HCT116 (cell line): Measurements from ENCODE around the gene CD200R1L. TPM values are rescaled to one million over a fixed set of nuclear protein-coding genes. Genes with fewer than 3 reads are reported as not detected.

ENCODE experiments used
- ATAC-seq: fragments of 200-7000 bp; cut with Tn5 transposase; 2 replicates; pipeline ENCODE4 v1.9.1; 2020; ENCODE audit warnings: mild to moderate bottlenecking, moderate library complexity
- BruUV-seq: library from RNA; stranded (reverse); fragments of 400-500 nt; replicated peaks from 2 replicates; lab custom pipeline; 2021; lab: Mats Ljungman, UMichigan
- CTCF ChIA-PET: fragments of 300-600 bp; sonication (Branson Sonifier 250); formaldehyde crosslinking; loops from one replicate; lab custom pipeline; 2021; ENCODE audit warnings: antibody characterized with exemption; lab: Charles Lee
- POLR2A ChIA-PET: fragments of 300-600, 350-600 bp; sonication (Branson Sonifier 250); formaldehyde crosslinking; loops from one replicate; lab custom pipeline; 2021; ENCODE audit warnings: antibody characterized with exemption; lab: Charles Lee
- RAD21 ChIA-PET, 2 experiments: fragments of 300-600 bp; sonication (Branson Sonifier 250); formaldehyde crosslinking; loops; one replicate each; lab custom pipeline; 2023; ENCODE audit warnings: low total read pairs in 2 of 2; ENCODE audit not compliant: uncharacterized antibody in 2 of 2, unreplicated experiment in 2 of 2, low non-redundant PET in 1 of 2; lab: Charles Lee
- DNase-seq: peaks from one replicate; pipeline ENCODE4 v3.0.0-alpha.2; 2010; ENCODE audit warnings: low read depth, low spot score
- H2AFZ ChIP-seq: fragments of 200-600 bp; shearing (Covaris generic), sonication (generic); 2 replicates; pipeline ENCODE4 v1.6.1; 2017; ENCODE audit warnings: low read depth, mixed run types, mixed read lengths, antibody characterized with exemption, low read length; ENCODE audit not compliant: poor library complexity, severe bottlenecking
- H3K27ac ChIP-seq: 2 replicates; pipeline ENCODE4 v1.5.1; 2012; ENCODE audit warnings: low read depth, low read length
- H3K27me3 ChIP-seq: fragments of 200-600 bp; sonication (generic); 2 replicates; pipeline ENCODE4 v1.6.1; 2016; ENCODE audit warnings: mixed run types, low read length, mixed read lengths; ENCODE audit not compliant: insufficient read depth
- H3K36me3 ChIP-seq, 2 experiments: fragments of 200-500 bp in 1 of 2; fragments of 200-600 bp in 1 of 2; sonication (Bioruptor generic) in 1 of 2; sonication (generic) in 1 of 2; 2 replicates each; pipeline versions ENCODE4 v1.5.1 to v1.6.1; 2014 to 2016; ENCODE audit warnings: low read length in 2 of 2, inconsistent platforms in 1 of 2, mixed read lengths in 1 of 2, mixed run types in 1 of 2; ENCODE audit not compliant: insufficient read depth in 2 of 2, control insufficient read depth in 1 of 2
- H3K4me1 ChIP-seq, 2 experiments: fragments of 200-600 bp in 1 of 2; sonication (generic) in 1 of 2; 2 replicates each; pipeline versions ENCODE4 v1.5.1 to v1.6.1; 2012 to 2017; ENCODE audit warnings: low read length in 2 of 2, inconsistent platforms in 1 of 2, mild to moderate bottlenecking in 1 of 2, mixed read lengths in 1 of 2, mixed run types in 1 of 2, moderate library complexity in 1 of 2; ENCODE audit not compliant: insufficient read depth in 2 of 2, control insufficient read depth in 1 of 2
- H3K4me2 ChIP-seq: fragments of 200-600 bp; sonication (generic); 2 replicates; pipeline ENCODE4 v1.6.1; 2017; ENCODE audit warnings: mixed run types, low read length, mixed read lengths
- H3K4me3 ChIP-seq, 2 experiments: fragments of 200-600 bp in 1 of 2; sonication (generic) in 1 of 2; replicated peaks in 1 of 2; 2 replicates each; pipeline ENCODE4 v1.5.1; 2011 to 2016; ENCODE audit warnings: low read length in 2 of 2, control low read depth in 1 of 2, low read depth in 1 of 2, mild to moderate bottlenecking in 1 of 2, mixed read lengths in 1 of 2, mixed run types in 1 of 2
- H3K79me2 ChIP-seq: fragments of 200-600 bp; sonication (generic); 2 replicates; pipeline ENCODE4 v1.6.1; 2017; ENCODE audit warnings: mild to moderate bottlenecking, mixed run types, low read length, moderate library complexity, mixed read lengths; ENCODE audit not compliant: insufficient read depth
- H3K9ac ChIP-seq: fragments of 200-600 bp; sonication (generic); 2 replicates; pipeline ENCODE4 v1.6.1; 2016; ENCODE audit warnings: low read length, mixed read lengths
- H3K9me2 ChIP-seq: fragments of 200-600 bp; sonication (generic), shearing (Covaris generic); 2 replicates; pipeline ENCODE4 v1.6.1; 2017; ENCODE audit warnings: mixed run types, mild to moderate bottlenecking, moderate library complexity; ENCODE audit not compliant: insufficient read depth
- H3K9me3 ChIP-seq, 2 experiments: fragments of 200-500 bp in 1 of 2; fragments of 200-600 bp in 1 of 2; sonication (Bioruptor generic) in 1 of 2; sonication (generic) in 1 of 2; 2 replicates each; pipeline ENCODE4 v1.6.1; 2014 to 2017; ENCODE audit warnings: low read length in 2 of 2, mixed read lengths in 2 of 2, inconsistent platforms in 1 of 2, low read depth in 1 of 2, mild to moderate bottlenecking in 1 of 2, mixed run types in 1 of 2, moderate library complexity in 1 of 2; ENCODE audit not compliant: control insufficient read depth in 1 of 2, insufficient read depth in 1 of 2
- H4K20me1 ChIP-seq: fragments of 200-600 bp; sonication (generic), shearing (Covaris generic); 2 replicates; pipeline ENCODE4 v1.6.1; 2017; ENCODE audit warnings: mixed run types, mild to moderate bottlenecking, moderate library complexity; ENCODE audit not compliant: insufficient read depth
- ATF3 ChIP-seq: IDR thresholded peaks from 2 replicates; pipeline ENCODE4 v1.6.1; 2012
- CBX3 ChIP-seq: IDR thresholded peaks from 2 replicates; pipeline ENCODE4 v1.6.1; 2012; ENCODE audit warnings: low read depth
- CEBPB ChIP-seq: IDR thresholded peaks from 2 replicates; pipeline ENCODE4 v1.6.1; 2012; ENCODE audit warnings: low read depth
- EGR1 ChIP-seq: IDR thresholded peaks from 2 replicates; pipeline ENCODE4 v1.6.1; 2012; ENCODE audit warnings: low read depth
- ELF1 ChIP-seq: IDR thresholded peaks from 2 replicates; pipeline ENCODE4 v1.6.1; 2012; ENCODE audit warnings: low read depth, borderline replicate concordance
- EZH2 ChIP-seq: fragments of 200-600 bp; sonication (generic); IDR thresholded peaks from 2 replicates; pipeline ENCODE4 v1.6.1; 2017; ENCODE audit warnings: antibody characterized with exemption, mixed run types
- FOSL1 ChIP-seq: IDR thresholded peaks from 2 replicates; pipeline ENCODE4 v1.6.1; 2012; ENCODE audit warnings: low read depth
- POLR2A ChIP-seq: IDR thresholded peaks from 2 replicates; pipeline ENCODE4 v1.7.0; 2011; ENCODE audit warnings: borderline replicate concordance; ENCODE audit not compliant: insufficient read depth, insufficient read length; ENCODE audit errors: extremely low read depth
- RAD21 ChIP-seq: IDR thresholded peaks from 2 replicates; pipeline ENCODE4 v1.6.1; 2012; ENCODE audit warnings: low read depth, mild to moderate bottlenecking
- SIN3A ChIP-seq: IDR thresholded peaks from 2 replicates; pipeline ENCODE4 v1.6.1; 2012; ENCODE audit warnings: low read depth
- SP1 ChIP-seq: IDR thresholded peaks from 2 replicates; pipeline ENCODE4 v1.6.1; 2012; ENCODE audit warnings: low read depth
- SRF ChIP-seq: IDR thresholded peaks from 2 replicates; pipeline ENCODE4 v1.6.1; 2012; ENCODE audit warnings: low read depth
- TCF7L2 ChIP-seq: IDR thresholded peaks from 2 replicates; pipeline ENCODE4 v1.7.0; 2011; ENCODE audit warnings: borderline replicate concordance, inconsistent platforms; ENCODE audit not compliant: insufficient read depth, insufficient read length; ENCODE audit errors: extremely low read depth
- ZFX ChIP-seq: fragments of 450-650 bp; IDR thresholded peaks from 2 replicates; pipeline ENCODE4 v1.6.1; 2017
- ZNF274 ChIP-seq: fragments of 200-500 bp; sonication (Bioruptor generic); IDR thresholded peaks from 2 replicates; pipeline ENCODE4 v1.6.1; 2014; ENCODE audit warnings: mild to moderate bottlenecking, low read depth, low read length, inconsistent platforms
- intact Hi-C: fragments of 100-400 bp; cut with micrococcal nuclease; formaldehyde crosslinking; loops from 2 replicates; pipeline ENCODE4 v1.10.0; 2022
- total RNA-seq: library from RNA; stranded (reverse); gene quantifications from one replicate; pipeline ENCODE4 v1.2.1, GENCODE V29; 2021; ENCODE audit not compliant: unreplicated experiment

CD200R1L gene
- total RNA-seq, 1 experiment from 2014 or later = not detected

GRCh38 chr3:112813723-112814171 lies 32.9 kb downstream of the CD200R1L start:
- ChIA-PET RAD21 (interaction anchor here (1.0 to 1.4 kb wide), 3 partner anchors 79 to 231 kb away, joined by 3 to 4 read pairs (median 3); no protein-coding TSS in a partner anchor), CTCF (interaction anchor here (0.8 to 2.7 kb wide), 8 partner anchors 10 to 702 kb away, joined by 3 to 28 read pairs (median 4); no protein-coding TSS in a partner anchor), POLR2A (interaction anchor here (1.0 kb wide), 1 partner anchor 172 kb away, joined by 3 read pairs; no protein-coding TSS in a partner anchor)
- no peak overlapping the region for H3K27ac ChIP-seq
- no peaks in the 10 kb centered on the region for H4K20me1 ChIP-seq
- H3K4me2 ChIP-seq = no peak overlapping the region
- no peak overlapping the region for H3K9ac ChIP-seq
- 0 out of 2 replicates have a peak, but pooled peaks cover 5% of the 10 kb centered on the region for H3K27me3 ChIP-seq
- intact Hi-C loops = loop anchor here (1.0 to 5.0 kb wide), 3 partner anchors 79 to 231 kb away; no protein-coding TSS in a partner anchor
- H3K9me3 ChIP-seq = no peaks in the 10 kb centered on the region
- DNase-seq (no peak), ATAC-seq (no peak)
- no peaks in the 10 kb centered on the region for H3K4me1 ChIP-seq
- no peaks in the 10 kb centered on the region for H3K79me2 ChIP-seq
- TF ChIP-seq EZH2 = no peak
- TF ChIP-seq CBX3 = no peak
- TF ChIP-seq ZNF274 = no peak
- TF ChIP-seq SRF = no peak
- TF ChIP-seq EGR1 = no peak
- no peak for TF ChIP-seq POLR2A
- TF ChIP-seq FOSL1 = no peak
- no peak for TF ChIP-seq ZFX
- TF ChIP-seq SP1 = no peak
- TF ChIP-seq ELF1 = no peak
- no peak for TF ChIP-seq SIN3A
- no peak for TF ChIP-seq ATF3
- no peak for TF ChIP-seq RAD21
- no peak for TF ChIP-seq CEBPB
- TF ChIP-seq TCF7L2 = no peak
- H3K36me3 ChIP-seq = no peaks in the 10 kb centered on the region
- no peak overlapping the region for H2AFZ ChIP-seq
- no TSS peak for BruUV-seq
- H3K4me3 ChIP-seq = no peak overlapping the region
- no peaks in the 10 kb centered on the region for H3K9me2 ChIP-seq
